Ascending aorta (tissue), 2 donors: ENCODE data around the gene CNPY3. TPM values are rescaled to one million over a fixed set of nuclear protein-coding genes. Genes with fewer than 3 reads are reported as not detected.

ENCODE experiments used
- DNase-seq, 2 donors: peaks; one replicate each; pipeline ENCODE4 v3.0.0-alpha.2; 2019; ENCODE audit warnings: low spot score in 2 of 2
- H3K27ac ChIP-seq, 2 donors: fragments of 200-600 bp; sonication (generic); one replicate each; pipeline ENCODE4 v1.5.1; 2016 to 2017; ENCODE audit warnings: mild to moderate bottlenecking in 1 of 2
- H3K27me3 ChIP-seq: fragments of 200-600 bp; sonication (generic); one replicate; pipeline ENCODE4 v1.5.1; 2017
- H3K36me3 ChIP-seq, 2 donors: fragments of 200-600 bp; sonication (generic); one replicate each; pipeline ENCODE4 v1.5.1; 2016
- H3K4me1 ChIP-seq, 2 donors: fragments of 200-600 bp; sonication (generic); one replicate each; pipeline ENCODE4 v1.5.1; 2016 to 2017; ENCODE audit warnings: mild to moderate bottlenecking in 1 of 2
- H3K4me3 ChIP-seq, 2 donors: fragments of 200-600 bp; sonication (generic); one replicate each; pipeline ENCODE4 v1.5.1; 2016 to 2017; ENCODE audit warnings: mild to moderate bottlenecking in 1 of 2
- H3K9me3 ChIP-seq, 2 donors: fragments of 200-600 bp; sonication (generic); one replicate each; pipeline ENCODE4 v1.5.1; 2016
- intact Hi-C: fragments of 100-400 bp; cut with DNase I; formaldehyde crosslinking; loops from one replicate; pipeline ENCODE4 v1.15.1; 2023
- total RNA-seq: library from RNA; depleted of rRNA; stranded (reverse); fragments of >200 nt; gene quantifications from one replicate; pipeline ENCODE4 v1.1.0, GENCODE V29; 2016
- TF ChIP-seq, protein P1 (sequence below), 3 experiments: fragments of 200-600 bp in 2 of 3; fragments of 450-650 bp in 1 of 3; sonication (generic) in 2 of 3; IDR thresholded peaks; one replicate each; pipeline ENCODE4 v1.5.1; 2016 to 2019; ENCODE audit warnings: antibody characterized with exemption in 3 of 3, mild to moderate bottlenecking in 1 of 3, moderate library complexity in 1 of 3

CNPY3 gene
- total RNA-seq, 1 donor from 2014 or later = 49.6 TPM

DNA sequence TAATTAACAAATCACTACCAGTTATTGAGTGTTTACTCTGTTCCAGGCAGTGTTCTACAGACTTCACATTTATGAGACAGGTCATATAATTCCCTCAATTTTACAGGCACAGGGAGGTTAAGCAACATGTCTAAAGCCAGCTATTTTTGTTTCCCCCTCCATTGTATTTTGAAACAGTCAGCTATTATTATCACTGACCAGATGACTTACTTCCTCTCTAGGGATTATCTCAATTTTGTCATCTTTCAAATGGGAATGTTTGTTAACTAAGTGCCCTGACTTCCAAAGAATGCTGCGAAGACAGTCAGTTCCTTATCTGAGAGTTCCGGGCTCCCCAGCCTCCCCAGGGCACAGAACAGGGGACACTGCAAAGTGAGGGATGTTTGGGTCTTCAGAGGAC, 5.6 kb upstream of the CNPY3 start:
- no peak for DNase-seq
- Histone ChIP-seq H3K9me3 (no peaks in the 10 kb centered on the region), H3K4me3 (no peak overlapping the region), H3K27me3 (no peaks in the 10 kb centered on the region), H3K36me3 (no peaks in the 10 kb centered on the region), H3K4me1 (peaks cover 0 to 2% of the 10 kb centered on the region in 2 donors), H3K27ac (no peak overlapping the region)
- TF ChIP-seq, protein P1, sequence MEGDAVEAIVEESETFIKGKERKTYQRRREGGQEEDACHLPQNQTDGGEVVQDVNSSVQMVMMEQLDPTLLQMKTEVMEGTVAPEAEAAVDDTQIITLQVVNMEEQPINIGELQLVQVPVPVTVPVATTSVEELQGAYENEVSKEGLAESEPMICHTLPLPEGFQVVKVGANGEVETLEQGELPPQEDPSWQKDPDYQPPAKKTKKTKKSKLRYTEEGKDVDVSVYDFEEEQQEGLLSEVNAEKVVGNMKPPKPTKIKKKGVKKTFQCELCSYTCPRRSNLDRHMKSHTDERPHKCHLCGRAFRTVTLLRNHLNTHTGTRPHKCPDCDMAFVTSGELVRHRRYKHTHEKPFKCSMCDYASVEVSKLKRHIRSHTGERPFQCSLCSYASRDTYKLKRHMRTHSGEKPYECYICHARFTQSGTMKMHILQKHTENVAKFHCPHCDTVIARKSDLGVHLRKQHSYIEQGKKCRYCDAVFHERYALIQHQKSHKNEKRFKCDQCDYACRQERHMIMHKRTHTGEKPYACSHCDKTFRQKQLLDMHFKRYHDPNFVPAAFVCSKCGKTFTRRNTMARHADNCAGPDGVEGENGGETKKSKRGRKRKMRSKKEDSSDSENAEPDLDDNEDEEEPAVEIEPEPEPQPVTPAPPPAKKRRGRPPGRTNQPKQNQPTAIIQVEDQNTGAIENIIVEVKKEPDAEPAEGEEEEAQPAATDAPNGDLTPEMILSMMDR (IDR thresholded peaks at IDR 0.05) = no peak
- intact Hi-C loops = no loop called here

DNA sequence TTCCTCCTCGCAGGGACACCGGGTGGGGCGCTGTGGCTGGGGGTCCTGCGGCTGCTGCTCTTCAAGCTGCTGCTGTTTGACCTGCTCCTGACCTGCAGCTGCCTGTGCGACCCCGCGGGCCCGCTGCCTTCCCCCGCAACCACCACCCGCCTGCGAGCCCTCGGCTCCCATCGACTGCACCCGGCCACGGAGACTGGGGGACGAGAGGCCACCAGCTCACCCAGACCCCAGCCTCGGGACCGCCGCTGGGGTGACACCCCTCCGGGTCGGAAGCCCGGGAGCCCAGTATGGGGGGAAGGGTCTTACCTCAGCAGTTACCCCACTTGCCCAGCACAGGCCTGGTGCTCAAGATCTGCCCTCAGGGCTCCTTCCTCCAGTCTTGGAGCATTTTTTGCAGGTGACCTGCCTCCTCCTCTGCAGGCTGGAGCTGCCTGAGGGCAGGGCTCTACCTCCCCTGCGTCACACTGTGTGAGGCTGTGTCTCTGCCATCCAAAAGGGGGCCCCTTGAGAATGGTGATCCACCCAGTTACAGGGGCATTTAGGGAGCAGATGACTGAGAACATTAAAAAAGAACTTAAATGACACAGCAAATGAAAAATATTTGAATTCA, 3.9 kb upstream of the CNPY3 start:
- no peaks in the 10 kb centered on the region for H3K9me3 ChIP-seq
- H3K27ac ChIP-seq = no peak overlapping the region
- intact Hi-C loops = no loop called here
- TF ChIP-seq, protein P1 (IDR thresholded peaks at IDR 0.05) = no peak
- no peaks in the 10 kb centered on the region for H3K27me3 ChIP-seq
- no peak for DNase-seq
- H3K4me3 ChIP-seq = no peak overlapping the region
- peaks cover 0 to 5% of the 10 kb centered on the region in 2 donors for H3K4me1 ChIP-seq
- H3K36me3 ChIP-seq = no peaks in the 10 kb centered on the region

DNA sequence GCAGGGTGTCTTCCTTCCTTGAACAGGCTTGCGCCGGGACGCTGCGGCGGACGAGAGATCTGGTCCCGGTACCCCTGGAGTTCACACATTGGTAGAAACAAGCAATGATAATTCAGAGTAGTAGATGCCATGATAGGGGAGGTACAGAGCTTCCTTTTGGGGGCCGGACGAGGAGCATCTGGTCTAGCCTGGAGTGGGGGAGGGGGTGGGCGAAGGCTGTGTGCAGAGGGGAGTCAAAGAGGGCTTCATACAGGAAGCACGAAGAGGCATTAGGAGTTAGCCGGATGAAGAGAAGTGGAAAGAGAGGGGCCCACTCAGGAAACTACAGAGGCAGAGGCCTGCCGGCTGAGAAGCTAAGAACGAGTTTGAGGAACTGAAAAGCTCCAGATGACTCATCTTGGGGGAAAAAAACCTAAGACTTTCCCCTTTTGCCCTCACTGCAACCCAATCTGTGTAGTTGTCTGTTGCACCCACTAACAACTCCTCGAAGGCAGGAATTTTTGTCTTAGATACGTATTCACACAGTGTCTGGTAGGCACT, 611 bp downstream of the CNPY3 start:
- H3K27me3 ChIP-seq = no peaks in the 10 kb centered on the region
- H3K36me3 ChIP-seq = peaks cover 8% of the 10 kb centered on the region in 2 donors
- peak overlapping the region; percentile 69 to 79 for H3K4me3 ChIP-seq
- H3K4me1 ChIP-seq = peaks cover 0 to 12% of the 10 kb centered on the region in 2 donors
- intact Hi-C loops = loop anchor here (2.0 kb wide), 5 partner anchors 29 to 123 kb away; partner anchors contain the start of genes CUL7, GNMT, KLHDC3 and PEX6
- peak overlapping the region; percentile 81 to 87 for H3K27ac ChIP-seq
- DNase-seq = peak in 1 of 2 donors; percentile 10
- TF ChIP-seq, protein P1 (IDR thresholded peaks at IDR 0.05) = no peak
- no peaks in the 10 kb centered on the region for H3K9me3 ChIP-seq

DNA sequence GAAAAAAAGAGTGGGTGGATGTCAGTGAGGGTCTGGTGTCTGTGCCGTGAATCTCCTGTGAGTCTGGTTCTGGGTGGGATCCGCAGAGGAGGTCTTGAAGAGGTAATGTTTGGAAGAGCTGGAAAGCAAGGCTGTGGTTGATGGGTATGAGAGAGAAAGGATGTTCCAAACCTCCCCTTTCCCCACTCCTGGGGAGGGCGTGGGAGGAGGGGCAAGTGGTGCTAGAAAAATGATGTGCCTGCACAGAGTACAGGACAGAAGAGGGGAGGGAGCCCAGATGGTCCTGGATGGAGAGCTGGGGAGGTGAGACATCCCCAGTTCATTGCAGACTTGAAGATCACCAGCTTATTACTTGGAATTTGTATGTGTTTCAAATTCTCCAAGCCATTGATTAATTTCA, 3.1 kb downstream of the CNPY3 start:
- Histone ChIP-seq H3K27me3 (no peaks in the 10 kb centered on the region), H3K27ac (peak overlapping the region in 1 of 2 donors; percentile 14), H3K4me1 (peaks cover 0 to 12% of the 10 kb centered on the region in 2 donors), H3K36me3 (peaks cover 24 to 29% of the 10 kb centered on the region in 2 donors), H3K9me3 (no peaks in the 10 kb centered on the region), H3K4me3 (no peak overlapping the region)
- DNase-seq = no peak
- TF ChIP-seq, protein P1 (IDR thresholded peaks at IDR 0.05) = no peak
- intact Hi-C loops = no loop called here

DNA sequence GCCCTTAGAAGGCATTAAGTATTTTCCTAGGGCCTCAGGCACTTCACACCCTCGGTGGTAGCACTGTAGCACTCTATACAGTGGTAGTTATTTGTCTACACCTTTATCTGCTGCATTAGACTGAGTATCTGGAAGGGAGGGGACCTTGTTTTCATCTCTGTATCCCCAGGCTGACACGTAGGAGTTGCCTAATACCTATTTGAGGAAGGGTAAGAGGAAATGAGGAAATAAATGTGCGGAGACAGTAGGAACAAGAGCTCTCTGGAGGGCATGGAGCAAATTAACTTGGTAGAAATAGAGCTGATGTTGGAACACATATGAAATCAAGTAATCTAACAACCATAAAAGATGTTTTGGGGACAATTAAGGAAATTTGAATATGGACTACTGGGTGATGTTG, 3.9 kb downstream of the CNPY3 start:
- H3K4me3 ChIP-seq = no peak overlapping the region
- no peaks in the 10 kb centered on the region for H3K9me3 ChIP-seq
- intact Hi-C loops = no loop called here
- no peak overlapping the region for H3K27ac ChIP-seq
- H3K4me1 ChIP-seq = peaks cover 0 to 12% of the 10 kb centered on the region in 2 donors
- H3K27me3 ChIP-seq = no peaks in the 10 kb centered on the region
- H3K36me3 ChIP-seq = peaks cover 32 to 37% of the 10 kb centered on the region in 2 donors
- TF ChIP-seq, protein P1 (IDR thresholded peaks at IDR 0.05) = no peak
- DNase-seq = no peak
